Parathyroid adenoma (tissue), 2 donors: ENCODE data around the gene MINDY4.

ENCODE experiments used
- H2AFZ ChIP-seq: fragments of 300-600 bp; sonication (generic); one replicate; pipeline ENCODE4 v1.7.0; 2017; ENCODE audit warnings: antibody characterized with exemption, mild to moderate bottlenecking
- H3K27ac ChIP-seq: fragments of 300-600 bp; sonication (generic); one replicate; pipeline ENCODE4 v1.7.0; 2017
- H3K27me3 ChIP-seq: fragments of 300-600 bp; sonication (generic); one replicate; pipeline ENCODE4 v1.7.0; 2017; ENCODE audit warnings: low read length; ENCODE audit not compliant: control insufficient read depth, insufficient read depth
- H3K36me3 ChIP-seq: fragments of 300-600 bp; sonication (generic); one replicate; pipeline ENCODE4 v1.7.0; 2017; ENCODE audit warnings: low read length; ENCODE audit not compliant: control insufficient read depth, insufficient read depth
- H3K4me1 ChIP-seq: fragments of 300-600 bp; sonication (generic); one replicate; pipeline ENCODE4 v1.7.0; 2017; ENCODE audit warnings: control low read depth
- H3K4me2 ChIP-seq: fragments of 300-600 bp; sonication (generic); one replicate; pipeline ENCODE4 v1.7.0; 2017; ENCODE audit warnings: low read length
- H3K4me3 ChIP-seq: fragments of 300-600 bp; sonication (generic); one replicate; pipeline ENCODE4 v1.7.0; 2017; ENCODE audit warnings: low read depth, low read length
- H3K79me2 ChIP-seq: fragments of 300-600 bp; sonication (generic); one replicate; pipeline ENCODE4 v1.7.0; 2017; ENCODE audit warnings: control low read depth
- H3K9ac ChIP-seq: fragments of 300-600 bp; sonication (generic); one replicate; pipeline ENCODE4 v1.7.0; 2017; ENCODE audit warnings: mild to moderate bottlenecking
- H3K9me3 ChIP-seq: fragments of 300-600 bp; sonication (generic); one replicate; pipeline ENCODE4 v1.7.0; 2017; ENCODE audit warnings: low read length; ENCODE audit not compliant: control insufficient read depth
- TF ChIP-seq, protein P1 (sequence below): fragments of 300-600 bp; sonication (generic); IDR thresholded peaks from one replicate; pipeline ENCODE4 v1.7.0; 2017; ENCODE audit warnings: antibody characterized with exemption, mild to moderate bottlenecking
- donor health status: primary hyperparathyroidism.

MINDY4 gene

DNA sequence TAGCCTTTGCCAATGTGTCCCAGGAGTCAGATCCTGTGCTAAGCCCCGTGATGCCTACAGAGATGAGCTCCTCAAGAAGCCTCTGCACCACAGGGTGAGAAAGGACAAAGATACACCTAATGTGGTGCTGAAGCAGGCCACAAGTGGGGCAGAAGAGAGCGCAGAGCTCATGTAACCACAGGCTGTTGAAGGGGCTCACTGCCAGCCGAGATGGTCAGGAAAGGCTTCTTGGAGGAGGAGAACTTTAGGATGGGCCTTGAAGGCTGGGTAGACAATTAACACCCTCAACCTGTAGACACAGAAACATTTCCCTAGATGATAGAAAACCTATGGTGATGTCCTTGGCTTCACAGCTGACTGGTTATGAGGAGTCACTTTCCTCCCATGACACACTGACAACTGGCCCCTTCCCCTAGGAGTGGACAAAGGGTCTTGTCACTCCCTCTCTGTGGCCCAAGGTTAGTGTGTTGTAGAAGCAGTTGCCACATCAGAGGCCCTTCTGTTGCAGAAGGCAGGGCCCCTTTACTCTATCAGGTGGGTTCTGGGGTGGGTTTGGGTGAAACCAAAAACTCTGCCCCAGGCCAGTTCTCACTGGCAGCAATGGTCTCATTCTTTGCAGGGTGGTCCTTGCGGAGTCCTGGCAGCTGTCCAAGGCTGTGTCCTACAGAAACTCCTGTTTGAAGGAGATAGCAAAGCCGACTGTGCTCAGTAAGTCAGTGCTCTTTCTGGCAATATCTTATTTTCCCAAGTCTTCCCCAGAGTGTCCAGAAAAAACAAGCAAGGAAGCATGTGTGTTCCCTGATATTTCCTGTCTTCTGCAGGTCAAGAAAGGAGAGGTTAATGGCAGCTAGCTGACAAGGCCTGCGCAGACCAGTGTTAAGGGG lies 69.2 kb downstream of the MINDY4 start:
- Histone ChIP-seq H3K9me3 (no peaks in the 10 kb centered on the region), H3K4me3 (no peak overlapping the region), H3K79me2 (no peaks in the 10 kb centered on the region), H2AFZ (no peak overlapping the region), H3K4me1 (no peaks in the 10 kb centered on the region), H3K9ac (no peak overlapping the region), H3K27me3 (no peaks in the 10 kb centered on the region), H3K4me2 (no peak overlapping the region), H3K36me3 (no peaks in the 10 kb centered on the region), H3K27ac (no peak overlapping the region)
- TF ChIP-seq, protein P1, sequence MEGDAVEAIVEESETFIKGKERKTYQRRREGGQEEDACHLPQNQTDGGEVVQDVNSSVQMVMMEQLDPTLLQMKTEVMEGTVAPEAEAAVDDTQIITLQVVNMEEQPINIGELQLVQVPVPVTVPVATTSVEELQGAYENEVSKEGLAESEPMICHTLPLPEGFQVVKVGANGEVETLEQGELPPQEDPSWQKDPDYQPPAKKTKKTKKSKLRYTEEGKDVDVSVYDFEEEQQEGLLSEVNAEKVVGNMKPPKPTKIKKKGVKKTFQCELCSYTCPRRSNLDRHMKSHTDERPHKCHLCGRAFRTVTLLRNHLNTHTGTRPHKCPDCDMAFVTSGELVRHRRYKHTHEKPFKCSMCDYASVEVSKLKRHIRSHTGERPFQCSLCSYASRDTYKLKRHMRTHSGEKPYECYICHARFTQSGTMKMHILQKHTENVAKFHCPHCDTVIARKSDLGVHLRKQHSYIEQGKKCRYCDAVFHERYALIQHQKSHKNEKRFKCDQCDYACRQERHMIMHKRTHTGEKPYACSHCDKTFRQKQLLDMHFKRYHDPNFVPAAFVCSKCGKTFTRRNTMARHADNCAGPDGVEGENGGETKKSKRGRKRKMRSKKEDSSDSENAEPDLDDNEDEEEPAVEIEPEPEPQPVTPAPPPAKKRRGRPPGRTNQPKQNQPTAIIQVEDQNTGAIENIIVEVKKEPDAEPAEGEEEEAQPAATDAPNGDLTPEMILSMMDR: no peak

DNA sequence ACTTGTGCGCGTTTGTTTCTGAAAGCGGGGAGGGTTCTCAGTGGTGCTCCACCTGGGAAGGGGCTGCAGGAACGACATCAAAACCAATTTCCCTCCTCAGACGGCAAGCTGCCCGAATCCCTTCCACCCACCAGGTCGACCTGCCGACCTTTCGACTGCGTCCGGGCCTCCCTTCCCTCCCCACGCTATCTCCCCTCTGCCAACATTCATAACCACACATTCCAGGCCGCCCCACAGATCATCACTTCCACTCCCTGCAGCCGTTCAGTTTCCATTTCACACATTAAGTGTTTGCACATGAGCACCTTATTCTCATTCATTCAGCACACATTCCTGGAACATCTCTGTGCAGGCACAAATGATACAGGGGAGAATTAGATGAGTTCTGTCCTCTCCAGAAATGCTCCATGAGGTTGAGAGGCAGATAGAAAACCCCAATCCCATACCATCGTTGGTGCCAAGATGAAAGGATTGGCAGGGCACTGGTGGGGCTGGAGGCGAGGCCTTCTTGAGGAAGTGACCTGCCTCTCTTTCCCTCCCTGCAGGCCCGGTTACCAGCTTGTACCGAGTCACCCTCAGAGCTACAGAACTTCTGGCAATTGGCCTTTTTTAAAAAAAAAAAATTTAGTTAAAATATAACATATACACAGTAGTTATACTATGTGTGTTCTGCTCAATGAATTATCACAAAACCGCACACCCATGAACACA lies 70.0 kb downstream of the MINDY4 start:
- no peak overlapping the region for H3K9ac ChIP-seq
- no peak overlapping the region for H3K4me2 ChIP-seq
- no peak overlapping the region for H2AFZ ChIP-seq
- no peaks in the 10 kb centered on the region for H3K36me3 ChIP-seq
- no peak overlapping the region for H3K4me3 ChIP-seq
- no peak overlapping the region for H3K27ac ChIP-seq
- no peaks in the 10 kb centered on the region for H3K27me3 ChIP-seq
- no peaks in the 10 kb centered on the region for H3K79me2 ChIP-seq
- H3K4me1 ChIP-seq: no peaks in the 10 kb centered on the region
- no peaks in the 10 kb centered on the region for H3K9me3 ChIP-seq
- TF ChIP-seq, protein P1: no peak

DNA sequence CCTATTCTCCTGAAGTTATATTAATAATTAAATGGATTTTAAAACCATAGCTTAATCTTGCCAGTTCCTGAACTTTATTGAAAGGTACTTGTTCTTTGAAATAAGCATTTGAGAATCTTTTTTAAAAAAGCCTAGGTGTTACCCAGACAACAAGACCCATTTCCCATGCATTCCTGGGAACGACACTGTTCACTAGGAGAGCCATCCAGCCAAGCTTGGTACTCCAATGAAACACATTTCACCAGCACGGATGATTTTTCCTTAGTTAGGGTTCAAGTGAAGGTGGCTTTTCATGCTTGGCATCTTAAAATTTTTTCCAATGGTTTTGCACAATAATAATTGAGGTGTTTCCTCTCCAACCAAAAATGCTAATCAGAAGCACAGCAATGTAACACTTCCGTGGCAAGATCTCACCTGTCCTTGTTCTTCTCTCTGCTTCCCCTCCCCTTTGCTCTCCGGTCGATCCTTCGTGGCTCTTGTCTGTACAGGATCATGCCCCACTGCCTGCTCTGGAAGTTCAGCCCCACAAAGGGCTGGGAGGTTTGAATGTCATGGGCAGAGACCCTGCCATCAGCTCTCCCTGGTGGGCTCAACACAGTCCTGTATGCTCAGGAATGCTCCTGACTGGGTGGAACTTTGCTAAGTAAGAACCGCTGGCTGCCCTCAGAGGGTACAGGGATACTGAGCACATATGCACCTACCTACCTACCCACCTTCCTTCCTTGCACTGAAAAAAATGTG lies 70.8 kb downstream of the MINDY4 start:
- Histone ChIP-seq H3K4me1 (no peaks in the 10 kb centered on the region), H3K79me2 (no peaks in the 10 kb centered on the region), H3K4me3 (no peak overlapping the region), H3K9me3 (no peaks in the 10 kb centered on the region), H2AFZ (no peak overlapping the region), H3K36me3 (no peaks in the 10 kb centered on the region), H3K27ac (no peak overlapping the region), H3K27me3 (no peaks in the 10 kb centered on the region), H3K9ac (no peak overlapping the region), H3K4me2 (no peak overlapping the region)
- TF ChIP-seq, protein P1: no peak

DNA sequence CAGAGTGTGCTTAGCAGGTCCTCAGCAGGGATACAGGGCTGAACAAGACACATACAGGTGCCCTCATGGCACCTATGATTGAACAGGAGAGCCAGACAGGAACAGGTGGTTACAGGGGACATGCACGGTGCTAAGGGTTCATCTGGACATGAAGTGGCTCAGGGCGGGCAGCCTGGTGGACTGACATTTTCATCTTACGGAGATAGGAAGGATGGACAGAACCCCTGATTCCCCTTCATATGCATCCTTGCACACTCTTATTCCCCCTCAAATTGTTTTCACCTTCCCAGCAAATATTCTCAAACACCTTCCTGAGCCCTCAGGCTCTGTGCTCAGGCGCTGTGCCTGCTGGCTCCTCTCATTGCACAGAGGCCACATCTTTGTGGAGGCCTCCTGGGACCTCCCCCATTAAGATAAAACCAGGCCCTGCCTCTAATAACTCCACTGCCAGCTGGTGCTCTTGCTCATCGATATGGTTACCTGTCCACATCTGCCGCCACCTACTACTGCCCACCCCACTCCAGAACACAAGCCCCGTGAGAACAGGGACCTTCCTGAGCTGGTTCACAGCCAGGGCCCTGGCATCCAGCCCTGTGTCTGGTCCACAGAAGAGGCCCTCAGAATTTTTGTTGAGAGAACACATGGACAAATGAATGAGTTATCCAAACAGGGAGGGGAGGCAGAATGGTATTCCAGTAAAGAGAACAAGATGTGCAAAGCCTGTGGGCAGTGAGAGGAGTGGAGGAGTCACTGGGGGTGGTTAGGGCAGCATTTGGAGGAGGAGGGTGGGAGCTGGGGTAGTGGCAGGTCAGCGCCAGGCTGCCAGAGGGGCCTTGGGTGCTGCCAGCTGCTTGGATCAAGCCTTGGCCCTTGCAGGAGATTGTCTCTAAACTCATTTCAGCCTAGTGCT lies 71.6 kb downstream of the MINDY4 start:
- H3K4me3 ChIP-seq: no peak overlapping the region
- no peak overlapping the region for H3K4me2 ChIP-seq
- H3K36me3 ChIP-seq: no peaks in the 10 kb centered on the region
- H3K4me1 ChIP-seq: no peaks in the 10 kb centered on the region
- H3K79me2 ChIP-seq: no peaks in the 10 kb centered on the region
- no peak overlapping the region for H3K9ac ChIP-seq
- H3K9me3 ChIP-seq: no peaks in the 10 kb centered on the region
- no peaks in the 10 kb centered on the region for H3K27me3 ChIP-seq
- no peak overlapping the region for H2AFZ ChIP-seq
- no peak overlapping the region for H3K27ac ChIP-seq
- TF ChIP-seq, protein P1: no peak
